Eye (tissue), 1 donor: ENCODE measurements around the gene NSG1.

Source experiments
- DNase-seq: peaks from one replicate; pipeline ENCODE4 v3.0.0-alpha.2; 2015

Gene NSG1

GRCh38 chr4:4374388-4375098 is 12.4 kb upstream of the NSG1 start:
- no peak for DNase-seq

- DNase-seq: no peak
These were observed 10.8 kb upstream of the NSG1 start for GRCh38 chr4:4376074-4376473.

GRCh38 chr4:4377191-4377590 is 9.7 kb upstream of the NSG1 start:
- DNase-seq: no peak

- DNase-seq: peak; percentile 90
These were observed 9.0 kb upstream of the NSG1 start for GRCh38 chr4:4377732-4378460.

GRCh38 chr4:4379540-4380087 is 7.3 kb upstream of the NSG1 start:
- no peak for DNase-seq

GRCh38 chr4:4383085-4383484 is 3.8 kb upstream of the NSG1 start:
- DNase-seq: no peak

GRCh38 chr4:4384837-4385236 is 2.1 kb upstream of the NSG1 start:
- DNase-seq: peak; percentile 78

GRCh38 chr4:4385729-4386295 is 1.1 kb upstream of the NSG1 start:
- DNase-seq: no peak

GRCh38 chr4:4386296-4386735 is 586 bp upstream of the NSG1 start:
- peak; percentile 82 for DNase-seq

- DNase-seq: peak; percentile 63
These were observed 819 bp downstream of the NSG1 start for GRCh38 chr4:4387531-4388310.

GRCh38 chr4:4388311-4388790 is 1.4 kb downstream of the NSG1 start:
- no peak for DNase-seq

GRCh38 chr4:4388836-4389575 is 2.1 kb downstream of the NSG1 start:
- DNase-seq: no peak

GRCh38 chr4:4390046-4390445 is 3.1 kb downstream of the NSG1 start:
- no peak for DNase-seq

- no peak for DNase-seq
These were observed 3.8 kb downstream of the NSG1 start for GRCh38 chr4:4390515-4391240.

- no peak for DNase-seq
These were observed 5.0 kb downstream of the NSG1 start for GRCh38 chr4:4391866-4392265.

- DNase-seq: no peak
These were observed 5.7 kb downstream of the NSG1 start for GRCh38 chr4:4392501-4393183.

GRCh38 chr4:4394644-4395043 is 7.7 kb downstream of the NSG1 start:
- DNase-seq: no peak

- DNase-seq: no peak
These were observed 8.5 kb downstream of the NSG1 start for GRCh38 chr4:4395371-4395770.

GRCh38 chr4:4395849-4396627 is 9.1 kb downstream of the NSG1 start:
- peak; percentile 85 for DNase-seq
